Kidney (tissue), 14 donors: ENCODE measurements around the gene CEBPE. TPM values are rescaled to one million over a fixed set of nuclear protein-coding genes. Genes with fewer than 3 reads are reported as not detected.

Source experiments
- DNase-seq, 5 donors: peaks; one replicate each; pipeline ENCODE4 v3.0.0-alpha.2; 2013 to 2020
- FAIRE-seq: peaks from 2 replicates; lab custom pipeline; 2012; peaks lifted over from hg19 to GRCh38; lab: Jason Lieb, UNC
- H3K27ac ChIP-seq, 2 donors: one replicate each; pipeline ENCODE4 v1.7.0; 2013; ENCODE audit warnings: low read depth in 2 of 2, low read length in 2 of 2, inconsistent platforms in 1 of 2
- H3K27me3 ChIP-seq: one replicate; pipeline ENCODE4 v1.7.1; 2013; ENCODE audit warnings: low read length, inconsistent platforms; ENCODE audit not compliant: control insufficient read depth, insufficient read depth
- H3K36me3 ChIP-seq, 3 donors: one replicate each; pipeline versions ENCODE4 v1.7.0 to v1.7.1; 2013; ENCODE audit warnings: low read length in 3 of 3, control low read depth in 1 of 3, inconsistent platforms in 1 of 3; ENCODE audit not compliant: insufficient read depth in 3 of 3, control insufficient read depth in 2 of 3
- H3K4me1 ChIP-seq, 3 donors: one replicate each; pipeline versions ENCODE4 v1.7.0 to v1.7.1; 2013; ENCODE audit warnings: low read length in 3 of 3, inconsistent platforms in 1 of 3, low read depth in 1 of 3; ENCODE audit not compliant: control insufficient read depth in 2 of 3, insufficient read depth in 2 of 3
- H3K4me3 ChIP-seq, 3 donors: one replicate each; pipeline versions ENCODE4 v1.7.0 to v1.8.1; 2013; ENCODE audit warnings: low read length in 3 of 3, control low read depth in 1 of 3, inconsistent platforms in 1 of 3
- H3K9ac ChIP-seq, 3 donors: one replicate each; pipeline versions ENCODE4 v1.7.0 to v1.7.1; 2013; ENCODE audit warnings: low read length in 3 of 3, control low read depth in 1 of 3, inconsistent platforms in 1 of 3
- H3K9me3 ChIP-seq, 3 donors: one replicate each; pipeline versions ENCODE4 v1.7.0 to v1.7.1; 2013; ENCODE audit warnings: low read length in 3 of 3, control low read depth in 1 of 3, inconsistent platforms in 1 of 3; ENCODE audit not compliant: control insufficient read depth in 2 of 3, insufficient read depth in 1 of 3
- intact Hi-C: fragments of 100-400 bp; cut with DNase I; formaldehyde crosslinking; loops from one replicate; pipeline ENCODE4 v1.11.1; 2022
- polyA plus RNA-seq: library from polyadenylated mRNA; stranded (reverse); fragments of 350-450 nt; fragmentation: Illumina TruSeq; extraction: RNeasy Lipid Tissue Mini Kit (QIAGEN cat#74804); gene quantifications from one replicate; pipeline ENCODE4 v1.2.3, GENCODE V29; 2014; ENCODE audit warnings: low read depth, low replicate concordance; ENCODE audit not compliant: insufficient read depth
- total RNA-seq: library from RNA; stranded (reverse); fragmentation: NEBNext Ultra II Directional; extraction: Animal tissue kit (Norgen Biotek cat#: 25700); gene quantifications from one replicate; pipeline ENCODE4 v1.2.1, GENCODE V29; 2021
- TF ChIP-seq, protein P1 (sequence below): IDR thresholded peaks from 3 replicates; pipeline ENCODE4 v1.5.1; 2012; ENCODE audit warnings: mild to moderate bottlenecking, moderate library complexity, borderline replicate concordance; ENCODE audit not compliant: insufficient read depth; ENCODE audit errors: extremely low read depth
- donor health status: control.
- donor health status: control.
- donor health status: control.
- donor health status: control.
- donor health status: control.
- donor health status: DM: yes; HTN: yes; CAD: no.
- donor health status: Normal renal cell carcinoma (clear cell type).

CEBPE gene
- total and polyA plus RNA-seq, 2 donors from 2014 or later, result not detected

DNA sequence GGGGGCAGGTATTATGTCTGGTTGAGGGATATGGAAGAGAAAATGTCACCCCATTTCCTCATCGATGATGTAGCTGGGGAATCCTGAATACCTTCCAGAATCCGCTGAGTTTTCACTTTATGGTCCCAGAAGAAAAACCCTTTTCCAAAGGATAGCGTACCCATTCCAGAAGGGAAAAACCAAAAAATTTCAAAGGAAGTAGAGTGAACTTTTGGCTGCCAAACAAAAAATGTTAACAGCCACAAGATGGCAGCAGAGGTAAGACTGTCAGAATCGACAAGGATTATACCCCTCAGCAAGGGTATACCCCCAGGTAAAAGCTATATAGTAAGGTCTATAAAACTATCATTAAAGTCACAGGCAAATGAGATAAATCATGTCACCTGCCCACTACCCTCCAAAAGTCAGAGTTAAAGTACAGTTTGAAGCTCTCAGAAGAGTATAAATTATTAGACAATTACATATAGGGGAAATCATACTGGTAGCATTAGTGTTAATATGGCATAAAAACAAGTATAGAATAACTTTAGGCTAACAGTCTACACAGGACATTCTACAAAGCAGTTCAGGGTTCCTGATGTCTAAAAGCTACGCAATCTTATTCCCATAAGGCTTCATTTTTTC is 42.2 kb downstream of the CEBPE start:
- peaks cover 26 to 89% (median 50%) of the 10 kb centered on the region in 3 donors for H3K36me3 ChIP-seq
- TF ChIP-seq, protein P1, sequence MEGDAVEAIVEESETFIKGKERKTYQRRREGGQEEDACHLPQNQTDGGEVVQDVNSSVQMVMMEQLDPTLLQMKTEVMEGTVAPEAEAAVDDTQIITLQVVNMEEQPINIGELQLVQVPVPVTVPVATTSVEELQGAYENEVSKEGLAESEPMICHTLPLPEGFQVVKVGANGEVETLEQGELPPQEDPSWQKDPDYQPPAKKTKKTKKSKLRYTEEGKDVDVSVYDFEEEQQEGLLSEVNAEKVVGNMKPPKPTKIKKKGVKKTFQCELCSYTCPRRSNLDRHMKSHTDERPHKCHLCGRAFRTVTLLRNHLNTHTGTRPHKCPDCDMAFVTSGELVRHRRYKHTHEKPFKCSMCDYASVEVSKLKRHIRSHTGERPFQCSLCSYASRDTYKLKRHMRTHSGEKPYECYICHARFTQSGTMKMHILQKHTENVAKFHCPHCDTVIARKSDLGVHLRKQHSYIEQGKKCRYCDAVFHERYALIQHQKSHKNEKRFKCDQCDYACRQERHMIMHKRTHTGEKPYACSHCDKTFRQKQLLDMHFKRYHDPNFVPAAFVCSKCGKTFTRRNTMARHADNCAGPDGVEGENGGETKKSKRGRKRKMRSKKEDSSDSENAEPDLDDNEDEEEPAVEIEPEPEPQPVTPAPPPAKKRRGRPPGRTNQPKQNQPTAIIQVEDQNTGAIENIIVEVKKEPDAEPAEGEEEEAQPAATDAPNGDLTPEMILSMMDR, result no peak
- H3K9ac ChIP-seq, result peak overlapping the region in 2 of 3 donors; percentile 22 to 28
- peak overlapping the region; percentile 8 to 63 for H3K27ac ChIP-seq
- no peak for FAIRE-seq
- intact Hi-C loops, result no loop called here
- H3K9me3 ChIP-seq, result no peaks in the 10 kb centered on the region
- H3K4me1 ChIP-seq, result peaks cover 2 to 12% (median 9%) of the 10 kb centered on the region in 3 donors
- no peak overlapping the region for H3K4me3 ChIP-seq
- no peaks in the 10 kb centered on the region for H3K27me3 ChIP-seq
- DNase-seq, result peak in 2 of 5 donors; percentile 20 to 47

GRCh38 chr14:23074906-23075305 is 44.1 kb downstream of the CEBPE start:
- Histone ChIP-seq H3K27ac (no peak overlapping the region), H3K9ac (no peak overlapping the region), H3K9me3 (no peaks in the 10 kb centered on the region), H3K36me3 (peaks cover 21 to 71% (median 40%) of the 10 kb centered on the region in 3 donors), H3K4me3 (no peak overlapping the region), H3K27me3 (no peaks in the 10 kb centered on the region), H3K4me1 (peaks cover 3 to 24% (median 19%) of the 10 kb centered on the region in 3 donors)
- no peak for DNase-seq
- FAIRE-seq, result no peak
- intact Hi-C loops, result no loop called here
- TF ChIP-seq, protein P1, result no peak

DNA sequence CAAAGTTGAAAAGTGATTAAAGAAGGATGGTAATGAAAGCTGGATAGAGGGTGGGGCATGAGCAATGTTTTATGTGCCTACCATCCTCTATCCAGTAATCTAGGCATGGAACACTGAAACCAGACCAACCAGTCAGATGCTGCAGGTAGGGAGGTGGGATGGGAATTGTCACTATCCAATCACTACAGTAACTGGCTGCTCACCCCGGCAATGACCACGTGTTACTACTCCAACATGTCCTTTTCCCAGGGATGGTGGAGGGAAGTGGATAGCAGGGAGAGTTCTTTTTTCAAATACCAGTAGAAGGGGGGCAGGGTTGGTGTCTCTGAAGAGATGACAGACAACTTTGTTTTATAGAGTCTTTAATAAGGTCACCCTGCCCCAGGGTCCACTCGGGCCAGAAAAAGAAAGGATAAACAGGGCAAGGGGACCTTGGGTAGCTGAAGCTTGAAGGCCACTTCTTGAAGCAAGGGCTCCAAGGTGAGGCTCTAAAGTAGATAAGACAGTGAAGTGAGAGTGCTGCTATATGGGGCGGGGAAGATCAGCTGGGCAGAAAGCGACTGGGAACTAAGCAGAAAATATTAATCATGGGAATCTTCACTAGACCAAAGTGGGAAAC is 47.0 kb downstream of the CEBPE start:
- intact Hi-C loops, result no loop called here
- Histone ChIP-seq H3K27ac (peak overlapping the region; percentile 61 to 83), H3K9ac (peak overlapping the region in 2 of 3 donors; percentile 63 to 93), H3K4me3 (peak overlapping the region in 2 of 3 donors; percentile 36 to 81), H3K9me3 (no peaks in the 10 kb centered on the region), H3K4me1 (peaks cover 3 to 24% (median 21%) of the 10 kb centered on the region in 3 donors), H3K36me3 (peaks cover 13 to 57% (median 31%) of the 10 kb centered on the region in 3 donors), H3K27me3 (no peaks in the 10 kb centered on the region)
- DNase-seq (peak in 2 of 5 donors; percentile 43 to 50), FAIRE-seq (no peak)
- TF ChIP-seq, protein P1, result no peak
